H1 (cell line): ENCODE data around the gene COL25A1.

Experiments
- EZH2 ChIP-seq: fragments of 200-600 bp; sonication (generic); IDR thresholded peaks from 2 replicates; pipeline ENCODE4 v1.7.1; 2012; ENCODE audit warnings: low read depth, mild to moderate bottlenecking, moderate library complexity, low read length, inconsistent platforms; ENCODE audit not compliant: severe bottlenecking
- JUND ChIP-seq: IDR thresholded peaks from 2 replicates; pipeline ENCODE4 v1.6.1; 2011; ENCODE audit warnings: mild to moderate bottlenecking, improper control_type of control experiment, low read length

- TF ChIP-seq EZH2 (no peak), JUND (no peak)
Observed at GRCh38 chr4:108931926-108932325, 370.5 kb downstream of the COL25A1 start.
